Activated CD8-positive, alpha-beta memory T cell treated with anti-CD3 and anti-CD28 coated beads, Interleukin-2, amount 10 ng/mL, durations not matched to agents 7 days and 5 days (primary cell): Measurements from ENCODE around the gene BTRC. TPM values are rescaled to one million over a fixed set of nuclear protein-coding genes. Genes with fewer than 3 reads are reported as not detected.
"Not testable (repeated sequence)": the region's sequence is repeated elsewhere in the genome, so short reads cannot be mapped to it uniquely, and the experiment has no call there.

ENCODE experiments used
- ATAC-seq: fragments of 150-1000 bp; cut with Tn5 transposase; one replicate; pipeline ENCODE4 v1.10.0; 2021; ENCODE audit warnings: moderate library complexity
- CTCF ChIA-PET: fragments of 350-600 bp; sonication (Branson Sonifier 250); formaldehyde crosslinking; loops from one replicate; lab custom pipeline; 2021; ENCODE audit warnings: antibody characterized with exemption; lab: Charles Lee
- DNase-seq: peaks from one replicate; pipeline ENCODE4 v3.0.0-alpha.2; 2020
- H3K27ac Mint-ChIP-seq: one replicate; pipeline ENCODE4 v1.8.0; 2021; ENCODE audit warnings: mild to moderate bottlenecking, mixed read lengths
- H3K27me3 Mint-ChIP-seq: one replicate; pipeline ENCODE4 v1.8.0; 2021; ENCODE audit warnings: mixed read lengths
- H3K36me3 Mint-ChIP-seq: one replicate; pipeline ENCODE4 v1.8.0; 2021; ENCODE audit warnings: mild to moderate bottlenecking, mixed read lengths
- H3K4me1 Mint-ChIP-seq: one replicate; pipeline ENCODE4 v1.8.0; 2021; ENCODE audit warnings: mixed read lengths
- H3K4me3 Mint-ChIP-seq: one replicate; pipeline ENCODE4 v1.8.0; 2021; ENCODE audit warnings: mild to moderate bottlenecking, moderate library complexity, mixed read lengths
- H3K9me3 Mint-ChIP-seq: one replicate; pipeline ENCODE4 v1.8.0; 2022; ENCODE audit warnings: low read depth, mixed read lengths
- total RNA-seq, 2 experiments: library from RNA; stranded (reverse); gene quantifications; one replicate each; pipeline ENCODE4 v1.2.3, GENCODE V29; 2021

The BTRC gene
- total RNA-seq, 2 experiments from 2014 or later, result 10.9 to 13.8 TPM

DNA sequence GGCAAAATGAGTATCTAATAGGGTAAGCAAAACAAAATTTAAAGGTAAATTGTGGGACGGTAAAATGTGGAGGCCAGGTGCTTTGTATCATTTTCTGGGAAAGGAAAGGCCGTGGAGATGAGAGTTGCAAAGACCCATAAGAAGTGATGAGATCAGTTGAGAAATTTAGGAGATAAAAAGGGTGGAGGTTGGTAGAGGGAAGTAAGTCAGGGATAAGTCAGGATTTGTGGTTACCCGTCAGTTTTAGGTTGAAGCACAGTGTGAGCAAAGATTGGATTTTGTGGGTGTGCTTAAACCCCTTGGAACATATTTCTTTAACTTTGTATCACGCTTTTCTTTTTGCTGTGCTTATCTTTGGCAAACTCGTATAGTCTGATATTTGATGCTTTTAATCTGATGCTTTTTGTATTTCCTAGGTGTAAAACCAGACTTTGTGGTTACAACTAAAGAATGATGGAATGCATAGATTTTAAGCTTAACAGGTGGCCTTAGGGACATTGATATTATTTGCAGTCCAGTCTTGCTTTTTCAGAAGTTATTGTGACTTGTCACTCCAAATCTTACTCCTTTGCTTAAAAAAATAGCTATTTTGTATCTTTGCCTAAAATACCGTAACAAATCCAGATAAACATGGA lies 1.2 kb downstream of the BTRC start:
- CTCF ChIA-PET, result interaction anchor here (0.7 to 2.0 kb wide), 3 partner anchors 11 to 112 kb away, joined by 3 to 8 read pairs (median 3); no protein-coding TSS in a partner anchor
- no peaks in the 10 kb centered on the region for H3K9me3 Mint-ChIP-seq
- H3K27ac Mint-ChIP-seq, result no peak overlapping the region
- H3K27me3 Mint-ChIP-seq, result peaks cover 12% of the 10 kb centered on the region
- peaks cover 25% of the 10 kb centered on the region for H3K4me1 Mint-ChIP-seq
- H3K4me3 Mint-ChIP-seq, result peak overlapping the region; percentile 86
- no peak for ATAC-seq
- peaks cover 11% of the 10 kb centered on the region for H3K36me3 Mint-ChIP-seq
- no peak for DNase-seq

GRCh38 chr10:101356132-101356531 lies 2.2 kb downstream of the BTRC start:
- CTCF ChIA-PET, result interaction anchor here (0.7 kb wide), 1 partner anchor 88 kb away, joined by 3 read pairs; no protein-coding TSS in a partner anchor
- no peak overlapping the region for H3K4me3 Mint-ChIP-seq
- H3K9me3 Mint-ChIP-seq, result no peaks in the 10 kb centered on the region
- DNase-seq, result no peak
- peaks cover 7% of the 10 kb centered on the region for H3K27me3 Mint-ChIP-seq
- no peak for ATAC-seq
- peaks cover 11% of the 10 kb centered on the region for H3K36me3 Mint-ChIP-seq
- H3K27ac Mint-ChIP-seq, result no peak overlapping the region
- H3K4me1 Mint-ChIP-seq, result peaks cover 25% of the 10 kb centered on the region

DNA sequence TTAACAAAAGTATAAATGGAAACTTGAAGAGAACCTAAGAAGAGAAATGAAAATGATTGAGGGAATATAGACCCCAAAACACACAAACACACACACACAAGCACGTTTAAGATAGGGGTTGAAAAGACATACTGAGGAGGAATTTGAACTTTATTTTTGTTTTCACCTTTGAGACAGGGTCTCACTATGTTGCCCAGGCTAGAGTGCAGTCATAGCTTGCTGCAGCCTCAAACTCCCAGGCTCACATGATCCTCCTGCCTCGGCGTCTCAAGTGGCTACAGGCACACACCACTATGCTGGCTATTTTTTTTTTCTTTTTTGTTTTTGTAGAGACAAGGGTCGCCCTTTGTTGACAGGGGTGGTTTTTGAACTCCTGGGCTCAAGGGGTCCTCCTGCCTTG lies 4.0 kb downstream of the BTRC start:
- no peak overlapping the region for H3K4me3 Mint-ChIP-seq
- peaks cover 4% of the 10 kb centered on the region for H3K27me3 Mint-ChIP-seq
- CTCF ChIA-PET, result no interaction called here
- peaks cover 25% of the 10 kb centered on the region for H3K4me1 Mint-ChIP-seq
- H3K27ac Mint-ChIP-seq, result no peak overlapping the region
- ATAC-seq, result no peak
- H3K9me3 Mint-ChIP-seq, result no peaks in the 10 kb centered on the region
- DNase-seq, result no peak
- H3K36me3 Mint-ChIP-seq, result peaks cover 11% of the 10 kb centered on the region

DNA sequence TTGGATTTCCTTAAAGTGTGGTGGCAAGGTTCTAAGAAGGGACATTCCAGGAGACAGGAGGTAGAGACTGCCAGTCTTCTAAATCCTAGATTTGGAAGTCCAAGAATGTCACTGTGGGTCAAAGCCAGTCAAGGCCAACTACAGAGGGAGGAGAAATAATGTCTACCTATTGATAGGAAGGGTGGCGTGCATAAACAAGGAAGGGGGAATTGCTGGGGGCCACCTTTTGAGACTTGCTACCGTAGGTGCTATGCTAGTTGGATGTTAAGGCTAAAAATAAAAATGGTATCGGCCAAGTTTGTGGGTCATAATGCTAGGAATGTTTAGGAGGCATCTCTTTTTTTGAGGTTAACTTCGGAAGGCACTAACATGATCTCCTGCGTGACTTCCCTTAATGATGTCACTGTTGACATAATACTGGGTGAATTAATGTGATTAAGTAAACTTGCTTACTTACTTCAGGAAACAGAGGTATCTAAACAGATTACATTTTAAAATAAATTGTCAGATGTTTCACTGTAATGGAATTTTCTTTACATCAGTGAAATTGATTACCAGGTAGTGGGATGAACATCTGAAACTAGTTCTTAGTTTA lies 4.8 kb downstream of the BTRC start:
- H3K27ac Mint-ChIP-seq, result no peak overlapping the region
- H3K4me3 Mint-ChIP-seq, result no peak overlapping the region
- peaks cover under 1% of the 10 kb centered on the region for H3K27me3 Mint-ChIP-seq
- CTCF ChIA-PET, result no interaction called here
- DNase-seq (no peak), ATAC-seq (no peak)
- peaks cover 9% of the 10 kb centered on the region for H3K36me3 Mint-ChIP-seq
- H3K9me3 Mint-ChIP-seq, result no peaks in the 10 kb centered on the region
- peaks cover 20% of the 10 kb centered on the region for H3K4me1 Mint-ChIP-seq

GRCh38 chr10:101360090-101360489 lies 6.1 kb downstream of the BTRC start:
- peaks cover 12% of the 10 kb centered on the region for H3K4me1 Mint-ChIP-seq

DNA sequence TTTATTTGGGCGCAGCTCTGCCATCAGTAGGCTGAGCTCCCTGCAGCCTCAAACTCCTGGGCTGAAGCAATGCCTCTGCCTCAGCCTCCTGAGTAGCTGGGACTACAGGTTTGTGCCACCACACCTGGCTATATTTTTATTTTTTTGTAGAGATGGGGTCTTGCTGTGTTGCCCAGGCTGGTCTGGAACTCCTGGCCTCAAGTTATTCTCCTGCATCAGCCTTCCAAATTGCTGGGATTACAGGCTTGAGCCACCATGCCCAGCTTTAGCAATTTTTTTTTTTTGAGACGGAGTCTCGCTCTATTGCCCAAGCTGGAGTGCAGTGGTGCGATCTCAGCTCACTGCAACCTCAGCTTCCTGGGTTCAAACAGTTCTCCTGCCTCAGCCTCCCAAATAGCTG lies 6.9 kb downstream of the BTRC start:
- H3K27ac Mint-ChIP-seq, H3K4me3 Mint-ChIP-seq, H3K27me3 Mint-ChIP-seq, H3K9me3 Mint-ChIP-seq, H3K36me3 Mint-ChIP-seq, H3K4me1 Mint-ChIP-seq, ATAC-seq, DNase-seq, CTCF ChIA-PET: not testable (repeated sequence)

More at GRCh38 chr10:101360090-101360489, 6.1 kb downstream of the BTRC start:
- H3K4me3 Mint-ChIP-seq, H3K27ac Mint-ChIP-seq, H3K9me3 Mint-ChIP-seq, DNase-seq, ATAC-seq, H3K36me3 Mint-ChIP-seq, CTCF ChIA-PET, H3K27me3 Mint-ChIP-seq: not testable (repeated sequence)

- H3K27ac Mint-ChIP-seq, result no peak overlapping the region
- H3K27me3 Mint-ChIP-seq, result no peaks in the 10 kb centered on the region
- CTCF ChIA-PET, result no interaction called here
- H3K4me1 Mint-ChIP-seq, result peaks cover 10% of the 10 kb centered on the region
- peaks cover under 1% of the 10 kb centered on the region for H3K36me3 Mint-ChIP-seq
- DNase-seq (no peak), ATAC-seq (no peak)
- no peaks in the 10 kb centered on the region for H3K9me3 Mint-ChIP-seq
- no peak overlapping the region for H3K4me3 Mint-ChIP-seq
These were observed 10.0 kb downstream of the BTRC start for GRCh38 chr10:101363850-101364400.

DNA sequence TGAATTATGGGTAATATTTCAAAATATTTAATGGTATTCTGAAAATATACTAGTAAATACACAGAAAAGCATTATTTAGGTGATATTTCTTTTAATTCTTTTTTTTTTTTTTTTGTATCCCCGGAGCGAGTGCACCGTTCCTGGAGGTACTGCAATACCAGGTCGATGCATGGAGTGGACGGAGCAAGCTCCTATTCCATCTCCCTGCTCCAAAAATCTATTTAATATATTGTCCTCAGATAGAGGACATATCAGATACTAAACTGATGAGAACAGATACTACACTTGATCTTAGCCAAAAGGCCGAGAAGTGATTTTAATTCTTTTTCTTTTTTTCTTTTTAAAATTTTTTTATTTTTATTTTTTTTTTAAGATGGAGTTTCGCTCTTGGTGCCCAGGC lies 10.8 kb downstream of the BTRC start:
- H3K36me3 Mint-ChIP-seq, result peaks cover 1% of the 10 kb centered on the region
- H3K4me1 Mint-ChIP-seq, result peaks cover 10% of the 10 kb centered on the region
- CTCF ChIA-PET, result no interaction called here
- ATAC-seq (no peak), DNase-seq (no peak)
- H3K27me3 Mint-ChIP-seq, result no peaks in the 10 kb centered on the region
- no peak overlapping the region for H3K4me3 Mint-ChIP-seq
- H3K9me3 Mint-ChIP-seq, result no peaks in the 10 kb centered on the region
- no peak overlapping the region for H3K27ac Mint-ChIP-seq

DNA sequence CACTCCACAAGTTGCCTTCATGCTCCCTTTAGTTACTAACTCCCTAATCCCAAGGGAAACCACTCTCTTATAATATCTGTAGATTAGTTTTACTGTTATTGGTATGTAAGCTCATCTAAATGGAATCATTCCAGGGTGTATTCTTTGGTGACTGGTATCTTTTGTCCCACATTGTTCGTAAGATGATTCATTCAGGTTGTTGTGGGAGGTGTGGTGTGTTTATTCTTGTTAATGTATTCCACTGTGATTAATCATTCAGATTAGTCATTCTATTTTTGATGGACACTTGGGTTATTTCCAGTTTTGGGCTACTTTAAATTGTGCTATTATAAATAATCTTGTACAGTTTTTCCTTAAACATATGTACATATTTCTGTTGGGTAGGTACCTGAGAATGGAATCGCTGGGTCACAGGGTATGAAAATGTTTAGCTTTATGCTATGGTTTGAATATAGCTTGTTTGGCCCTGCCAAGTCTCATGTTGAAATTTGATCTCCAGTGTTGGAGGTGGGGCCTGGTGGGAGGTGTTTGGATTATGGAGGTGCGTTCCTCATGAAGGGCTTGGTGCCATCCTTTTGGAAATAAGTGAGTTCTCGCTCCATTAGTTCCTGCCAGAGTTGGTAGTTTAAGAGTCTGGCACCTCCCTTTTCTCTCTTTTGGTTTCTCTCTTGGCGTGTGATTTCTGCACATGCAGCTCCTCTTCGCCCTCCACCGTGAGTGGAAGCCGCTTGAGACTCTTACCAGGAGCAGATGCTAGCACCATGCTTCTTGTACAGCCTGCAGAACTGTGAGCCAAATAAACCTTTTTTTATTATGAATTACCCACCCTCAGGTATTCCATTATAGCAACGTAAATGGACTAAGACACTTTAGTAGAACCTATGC lies 13.8 kb downstream of the BTRC start:
- no peak for DNase-seq
- H3K9me3 Mint-ChIP-seq, result no peaks in the 10 kb centered on the region
- H3K27me3 Mint-ChIP-seq, result no peaks in the 10 kb centered on the region
- H3K4me1 Mint-ChIP-seq, result peaks cover 10% of the 10 kb centered on the region
- H3K27ac Mint-ChIP-seq, result no peak overlapping the region
- peak; percentile 16 for ATAC-seq
- CTCF ChIA-PET, result interaction anchor here (0.7 to 2.8 kb wide), 7 partner anchors 13 to 469 kb away, joined by 3 to 8 read pairs (median 3); partner anchors contain the start of gene BTRC
- no peak overlapping the region for H3K4me3 Mint-ChIP-seq
- H3K36me3 Mint-ChIP-seq, result peaks cover 1% of the 10 kb centered on the region

DNA sequence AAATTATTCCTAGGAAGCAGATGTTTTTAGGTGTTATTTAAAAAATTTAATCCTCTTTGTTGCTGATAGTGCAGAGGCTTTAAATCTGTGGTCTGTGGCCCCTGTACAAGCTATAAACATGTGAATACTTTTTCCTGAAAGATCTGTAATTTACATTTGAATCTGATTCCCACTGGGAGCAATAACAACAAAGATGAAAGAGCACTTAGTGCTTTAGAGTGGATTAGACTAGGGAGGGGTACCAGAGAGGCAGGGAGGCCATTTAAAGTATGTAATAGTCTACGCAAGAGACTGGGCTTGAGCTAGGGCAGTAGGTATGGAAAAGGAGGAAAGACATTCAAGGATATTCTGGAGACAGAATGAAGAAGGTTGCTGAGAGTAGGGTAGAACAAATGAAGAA lies 19.1 kb downstream of the BTRC start:
- Mint-ChIP-seq H3K4me3 (no peak overlapping the region), H3K27ac (no peak overlapping the region), H3K9me3 (peaks cover 2% of the 10 kb centered on the region), H3K4me1 (peaks cover 3% of the 10 kb centered on the region), H3K27me3 (no peaks in the 10 kb centered on the region), H3K36me3 (peaks cover 12% of the 10 kb centered on the region)
- DNase-seq (no peak), ATAC-seq (no peak)
- CTCF ChIA-PET, result interaction anchor here (0.6 to 0.7 kb wide), 2 partner anchors 15 to 58 kb away, joined by 3 to 4 read pairs; no protein-coding TSS in a partner anchor

DNA sequence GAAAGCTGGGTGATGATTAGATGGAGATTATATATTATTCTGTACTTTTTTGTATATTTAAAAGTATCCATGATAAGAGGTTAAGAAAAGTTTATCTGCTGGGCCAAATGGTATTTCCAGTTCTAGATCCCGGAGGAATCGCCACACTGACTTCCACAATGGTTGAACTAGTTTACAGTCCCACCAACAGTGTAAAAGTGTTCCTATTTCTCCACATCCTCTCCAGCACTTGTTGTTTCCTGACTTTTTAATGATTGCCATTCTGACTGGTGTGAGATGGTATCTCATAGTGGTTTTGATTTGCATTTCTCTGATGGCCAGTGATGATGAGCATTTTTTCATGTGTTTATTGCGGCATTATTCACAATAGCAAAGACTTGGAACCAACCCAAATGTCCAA lies 20.0 kb downstream of the BTRC start:
- DNase-seq, H3K27ac Mint-ChIP-seq, H3K9me3 Mint-ChIP-seq, CTCF ChIA-PET, H3K4me3 Mint-ChIP-seq, H3K27me3 Mint-ChIP-seq, H3K4me1 Mint-ChIP-seq, ATAC-seq: not testable (repeated sequence)
- peaks cover 11% of the 10 kb centered on the region for H3K36me3 Mint-ChIP-seq

GRCh38 chr10:101375076-101375475 lies 21.1 kb downstream of the BTRC start:
- ATAC-seq (no peak), DNase-seq (no peak)
- Mint-ChIP-seq H3K4me1 (peaks cover 2% of the 10 kb centered on the region), H3K27ac (no peak overlapping the region), H3K36me3 (peaks cover 11% of the 10 kb centered on the region), H3K9me3 (peaks cover 2% of the 10 kb centered on the region), H3K27me3 (no peaks in the 10 kb centered on the region), H3K4me3 (no peak overlapping the region)
- CTCF ChIA-PET, result no interaction called here

DNA sequence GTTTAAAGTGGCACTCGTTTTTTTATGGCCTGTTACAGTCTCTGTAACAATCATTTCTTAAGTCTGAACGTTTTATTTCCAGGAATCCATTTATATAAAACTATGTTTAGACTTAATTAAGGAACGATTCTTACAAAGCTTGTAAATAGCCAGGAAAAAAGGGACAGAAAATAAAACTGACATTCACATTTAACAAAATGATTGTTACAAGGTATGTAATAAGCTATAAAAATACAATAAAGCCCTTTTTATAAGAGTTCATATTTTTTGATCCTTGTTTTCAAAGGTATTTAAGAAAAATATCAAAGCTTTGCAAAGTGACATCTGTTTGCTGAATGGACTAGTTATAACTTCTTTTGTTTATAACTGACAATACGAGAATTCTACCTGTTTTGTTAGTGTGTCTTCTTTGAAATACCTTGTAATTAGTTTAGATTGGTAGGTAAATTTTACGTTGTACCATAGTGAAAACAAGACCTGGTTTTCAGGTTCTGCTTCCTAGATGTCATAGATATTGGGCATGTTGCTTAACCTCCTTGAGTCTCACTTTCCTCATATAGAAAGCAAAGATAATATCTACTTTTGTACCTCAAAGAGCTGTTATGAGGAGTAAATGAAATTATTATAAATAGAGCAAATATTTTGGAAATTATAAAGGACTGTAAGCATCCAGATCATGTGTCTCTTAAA lies 25.8 kb downstream of the BTRC start:
- ATAC-seq (no peak), DNase-seq (no peak)
- H3K4me1 Mint-ChIP-seq, result peaks cover 4% of the 10 kb centered on the region
- CTCF ChIA-PET, result interaction anchor here (0.8 kb wide), 1 partner anchor 9 kb away, joined by 3 read pairs; no protein-coding TSS in a partner anchor
- H3K4me3 Mint-ChIP-seq, result no peak overlapping the region
- no peaks in the 10 kb centered on the region for H3K9me3 Mint-ChIP-seq
- peaks cover 3% of the 10 kb centered on the region for H3K36me3 Mint-ChIP-seq
- H3K27me3 Mint-ChIP-seq, result no peaks in the 10 kb centered on the region
- no peak overlapping the region for H3K27ac Mint-ChIP-seq
